Fibroblast of lung (primary cell): Measurements from ENCODE around the gene COL4A1. TPM values are rescaled to one million over a fixed set of nuclear protein-coding genes. Genes with fewer than 3 reads are reported as not detected.
A peak's percentile ranks its signal among the peaks of the same experiment; 100 is the strongest.

Experiments used
- DNase-seq, 2 donors: peaks; one replicate each; pipeline versions ENCODE4 v3.0.0 to v3.0.0-alpha.2; 2010; ENCODE audit warnings: low read depth in 2 of 2
- H2AFZ ChIP-seq: 2 replicates; pipeline ENCODE4 v1.5.1; 2012; ENCODE audit warnings: low read length, control low read depth, inconsistent platforms
- H3K27ac ChIP-seq: 2 replicates; pipeline ENCODE4 v1.5.1; 2011; ENCODE audit warnings: low read length, control low read depth; ENCODE audit not compliant: insufficient read depth
- H3K27me3 ChIP-seq: 2 replicates; pipeline ENCODE4 v1.5.1; 2011; ENCODE audit warnings: mild to moderate bottlenecking, low read length; ENCODE audit not compliant: control insufficient read depth, insufficient read depth
- H3K36me3 ChIP-seq: 2 replicates; pipeline ENCODE4 v1.5.1; 2011; ENCODE audit warnings: low read length; ENCODE audit not compliant: control insufficient read depth, insufficient read depth
- H3K4me1 ChIP-seq: 2 replicates; pipeline ENCODE4 v1.5.1; 2011; ENCODE audit warnings: low read length; ENCODE audit not compliant: control insufficient read depth, insufficient read depth; ENCODE audit errors: extremely low read depth
- H3K4me2 ChIP-seq: 2 replicates; pipeline ENCODE4 v1.5.1; 2011; ENCODE audit warnings: low read length, control low read depth; ENCODE audit not compliant: insufficient read depth; ENCODE audit errors: extremely low read depth
- H3K4me3 ChIP-seq, 4 experiments: fragments of 200-600 bp in 1 of 4; sonication (generic) in 1 of 4; replicated peaks in 1 of 4; 2 replicates each; pipeline ENCODE4 v1.5.1; 2011 to 2016; ENCODE audit warnings: low read length in 4 of 4, low read depth in 3 of 4, mild to moderate bottlenecking in 3 of 4, control low read depth in 2 of 4, inconsistent platforms in 1 of 4, mixed read lengths in 1 of 4; ENCODE audit not compliant: insufficient read depth in 1 of 4; ENCODE audit errors: control extremely low read depth in 1 of 4
- H3K79me2 ChIP-seq: 2 replicates; pipeline ENCODE4 v1.5.1; 2012; ENCODE audit warnings: mild to moderate bottlenecking, low read length, inconsistent platforms; ENCODE audit not compliant: control insufficient read depth, insufficient read depth
- H3K9ac ChIP-seq: 2 replicates; pipeline ENCODE4 v1.5.1; 2011; ENCODE audit warnings: mild to moderate bottlenecking, low read length, control low read depth; ENCODE audit not compliant: insufficient read depth
- H3K9me3 ChIP-seq: 2 replicates; pipeline ENCODE4 v1.5.1; 2012; ENCODE audit warnings: low read depth, low read length; ENCODE audit not compliant: control insufficient read depth, insufficient read depth
- H4K20me1 ChIP-seq: 2 replicates; pipeline ENCODE4 v1.5.1; 2011; ENCODE audit warnings: low read length; ENCODE audit not compliant: control insufficient read depth, insufficient read depth; ENCODE audit errors: extremely low read depth
- EZH2 ChIP-seq: IDR thresholded peaks from 2 replicates; pipeline ENCODE4 v1.5.1; 2012; ENCODE audit warnings: low read length, control low read depth, mild to moderate bottlenecking; ENCODE audit errors: missing control alignments
- polyA plus RNA-seq, 2 donors: library from polyadenylated mRNA; depleted of rRNA in 1 of 2; stranded (reverse) in 1 of 2; unstranded in 1 of 2; fragments of >200 nt; gene quantifications; 2 replicates each; pipeline ENCODE4 v1.2.1, GENCODE V29; 2011 to 2012; ENCODE audit warnings: missing spikeins in 1 of 2
- total RNA-seq: library from RNA; depleted of rRNA; stranded (reverse); fragments of >200 nt; gene quantifications from 2 replicates; pipeline ENCODE4 v1.2.1, GENCODE V29; 2014
- TF ChIP-seq, protein P1 (sequence below), 2 donors: IDR thresholded peaks in 1 of 2; conservative IDR thresholded peaks in 1 of 2; 1 replicate in 1 of 2; 2 replicates in 1 of 2; pipeline ENCODE4 v1.5.1; 2011 to 2012; ENCODE audit warnings: low read length in 2 of 2, control low read depth in 1 of 2, inconsistent platforms in 1 of 2, low read depth in 1 of 2, mild to moderate bottlenecking in 1 of 2

Gene COL4A1
- total and polyA plus RNA-seq, 2 donors (not counting 1 experiment from before 2014, with no cell fraction given): 34.0 to 607 TPM

DNA sequence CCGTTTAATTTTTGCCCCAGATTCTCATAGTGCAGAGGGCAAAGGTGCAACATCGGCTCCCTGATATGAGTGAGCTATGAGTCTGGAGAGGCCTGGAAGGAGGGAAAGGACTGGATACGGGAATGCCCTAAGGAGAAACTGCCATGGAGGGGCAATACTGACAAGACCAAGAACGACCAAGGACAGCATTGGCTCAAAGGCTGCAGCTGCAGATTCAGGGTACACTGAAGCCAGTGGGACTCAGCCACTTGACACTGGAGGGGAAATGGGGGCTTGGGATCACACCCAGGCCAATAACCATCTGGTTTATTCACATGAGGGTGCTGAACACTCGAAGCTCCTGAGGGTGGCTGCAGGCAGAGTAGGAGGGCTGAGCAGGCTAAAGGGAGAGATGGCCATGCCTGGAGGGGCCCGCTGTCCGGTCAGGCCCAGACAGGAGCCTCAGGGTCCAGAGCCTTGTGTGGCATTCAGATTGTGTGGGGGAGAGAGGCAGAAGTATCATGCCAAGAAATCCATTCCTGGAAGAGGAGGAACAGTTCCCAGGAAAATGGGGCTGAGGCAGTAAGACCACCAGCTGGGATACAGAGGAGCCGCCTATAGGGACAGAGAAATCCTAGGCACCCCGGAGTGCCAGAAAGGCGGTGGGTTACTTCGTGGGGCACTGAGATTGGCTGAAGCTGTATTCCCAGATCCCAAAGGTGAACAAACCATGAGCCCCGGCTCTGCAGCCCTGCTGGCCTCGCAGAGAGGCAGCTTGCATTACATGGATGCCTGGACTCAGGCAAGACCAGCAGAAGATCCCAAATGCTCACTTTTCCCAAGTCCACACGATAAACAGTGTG lies 20.7 kb downstream of the COL4A1 start:
- Histone ChIP-seq H3K9ac (no peak overlapping the region), H3K4me2 (no peak overlapping the region), H3K9me3 (no peaks in the 10 kb centered on the region), H3K27me3 (no peaks in the 10 kb centered on the region), H4K20me1 (no peaks in the 10 kb centered on the region), H2AFZ (no peak overlapping the region), H3K4me1 (peaks cover 36% of the 10 kb centered on the region), H3K27ac (no peak overlapping the region), H3K79me2 (peaks cover 42% of the 10 kb centered on the region), H3K4me3 (no peak overlapping the region), H3K36me3 (peaks cover 3% of the 10 kb centered on the region)
- DNase-seq: no peak
- TF ChIP-seq, protein P1, sequence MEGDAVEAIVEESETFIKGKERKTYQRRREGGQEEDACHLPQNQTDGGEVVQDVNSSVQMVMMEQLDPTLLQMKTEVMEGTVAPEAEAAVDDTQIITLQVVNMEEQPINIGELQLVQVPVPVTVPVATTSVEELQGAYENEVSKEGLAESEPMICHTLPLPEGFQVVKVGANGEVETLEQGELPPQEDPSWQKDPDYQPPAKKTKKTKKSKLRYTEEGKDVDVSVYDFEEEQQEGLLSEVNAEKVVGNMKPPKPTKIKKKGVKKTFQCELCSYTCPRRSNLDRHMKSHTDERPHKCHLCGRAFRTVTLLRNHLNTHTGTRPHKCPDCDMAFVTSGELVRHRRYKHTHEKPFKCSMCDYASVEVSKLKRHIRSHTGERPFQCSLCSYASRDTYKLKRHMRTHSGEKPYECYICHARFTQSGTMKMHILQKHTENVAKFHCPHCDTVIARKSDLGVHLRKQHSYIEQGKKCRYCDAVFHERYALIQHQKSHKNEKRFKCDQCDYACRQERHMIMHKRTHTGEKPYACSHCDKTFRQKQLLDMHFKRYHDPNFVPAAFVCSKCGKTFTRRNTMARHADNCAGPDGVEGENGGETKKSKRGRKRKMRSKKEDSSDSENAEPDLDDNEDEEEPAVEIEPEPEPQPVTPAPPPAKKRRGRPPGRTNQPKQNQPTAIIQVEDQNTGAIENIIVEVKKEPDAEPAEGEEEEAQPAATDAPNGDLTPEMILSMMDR (conservative IDR thresholded peaks at IDR 0.05 in 1 of 2, IDR thresholded peaks at IDR 0.05 in 1 of 2; ENCODE audit: low read depth in 1 of 2, low read length in 2 of 2): no peak
- no peak for TF ChIP-seq EZH2

DNA sequence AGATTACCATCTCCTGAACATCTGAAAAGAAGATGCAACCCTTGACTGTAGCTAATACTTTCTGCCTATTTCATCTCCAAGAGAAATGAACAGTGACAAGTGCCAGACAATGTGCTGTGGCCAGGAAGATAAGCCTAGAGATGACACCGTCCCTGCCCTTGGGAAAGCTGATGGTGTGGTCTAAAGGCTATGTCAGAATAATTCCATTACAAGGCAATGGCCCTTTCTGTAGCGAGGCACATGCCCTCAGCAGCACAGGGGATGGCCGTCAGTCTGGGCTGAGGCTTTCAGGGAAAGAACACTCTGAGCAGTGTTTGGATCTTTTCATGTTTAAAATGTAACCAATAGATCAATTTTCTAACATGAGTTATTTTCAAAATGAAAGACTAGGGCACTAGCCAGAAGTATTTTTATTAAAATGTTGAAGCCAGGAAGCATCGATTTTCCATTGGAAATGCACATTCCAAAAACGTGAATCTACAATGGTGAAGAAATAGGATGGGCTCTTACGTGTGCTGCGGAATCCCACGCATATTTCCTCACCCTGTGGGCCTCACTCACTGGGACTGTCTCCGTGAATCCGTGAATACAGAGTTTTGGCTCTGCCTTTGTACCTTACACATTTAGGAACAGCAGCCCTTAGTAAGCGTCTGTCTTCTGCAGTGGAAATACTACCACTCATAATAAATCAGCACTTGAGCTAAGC lies 22.0 kb downstream of the COL4A1 start:
- Histone ChIP-seq H3K27me3 (no peaks in the 10 kb centered on the region), H3K9ac (no peak overlapping the region), H3K36me3 (peaks cover 3% of the 10 kb centered on the region), H3K79me2 (peaks cover 43% of the 10 kb centered on the region), H3K4me2 (no peak overlapping the region), H3K9me3 (no peaks in the 10 kb centered on the region), H3K27ac (no peak overlapping the region), H3K4me1 (peaks cover 40% of the 10 kb centered on the region), H4K20me1 (no peaks in the 10 kb centered on the region), H3K4me3 (no peak overlapping the region), H2AFZ (no peak overlapping the region)
- peak in 1 of 2 donors; percentile 46 for DNase-seq
- TF ChIP-seq, protein P1 (conservative IDR thresholded peaks at IDR 0.05 in 1 of 2, IDR thresholded peaks at IDR 0.05 in 1 of 2; ENCODE audit: low read depth in 1 of 2, low read length in 2 of 2): no peak
- TF ChIP-seq EZH2: no peak

DNA sequence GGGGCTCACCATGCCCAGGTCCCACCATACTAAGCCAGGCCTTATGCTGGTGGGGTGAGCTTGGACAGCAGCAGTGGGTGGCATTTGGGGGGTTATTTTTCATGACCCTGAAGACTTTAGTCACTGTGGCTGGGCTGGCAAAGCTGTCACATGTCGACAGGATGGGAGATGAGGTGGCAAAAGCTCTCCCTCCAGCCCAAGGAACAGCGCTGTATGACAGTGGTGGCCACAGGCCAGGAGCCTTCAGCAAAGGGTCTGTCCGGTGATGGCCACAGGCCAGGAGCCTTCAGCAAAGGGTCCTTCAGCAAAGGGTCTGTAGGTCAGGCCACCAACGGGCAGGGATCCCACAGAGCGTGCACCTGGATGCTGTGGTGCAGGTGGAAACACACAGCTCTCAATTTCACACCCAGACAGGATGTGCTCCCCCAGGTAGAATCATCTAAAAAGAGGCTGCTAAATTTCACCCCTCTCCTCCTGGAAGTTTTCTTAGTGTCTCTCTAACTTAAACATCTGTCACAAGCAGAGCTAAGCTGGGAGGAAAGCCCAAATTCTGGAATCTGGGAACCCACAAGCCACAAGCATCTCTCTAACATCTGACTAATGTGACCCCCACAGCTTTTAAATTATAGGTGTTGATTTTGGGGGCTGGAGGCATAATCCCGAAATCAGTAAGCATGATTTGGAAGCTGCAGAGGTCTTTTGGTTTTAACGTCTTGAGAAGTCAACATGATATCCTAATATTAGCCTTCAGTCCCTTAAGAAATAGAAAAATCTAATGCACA lies 23.0 kb downstream of the COL4A1 start:
- H3K4me2 ChIP-seq: no peak overlapping the region

More for the DNA sequence above, 23.0 kb downstream of the COL4A1 start:
- Histone ChIP-seq H3K79me2 (peaks cover 48% of the 10 kb centered on the region), H2AFZ (no peak overlapping the region), H3K9ac (no peak overlapping the region), H3K9me3 (no peaks in the 10 kb centered on the region), H4K20me1 (no peaks in the 10 kb centered on the region), H3K4me3 (no peak overlapping the region), H3K4me1 (peaks cover 46% of the 10 kb centered on the region), H3K36me3 (peaks cover 3% of the 10 kb centered on the region), H3K27me3 (no peaks in the 10 kb centered on the region), H3K27ac (no peak overlapping the region)
- no peak for TF ChIP-seq EZH2
- TF ChIP-seq, protein P1 (conservative IDR thresholded peaks at IDR 0.05 in 1 of 2, IDR thresholded peaks at IDR 0.05 in 1 of 2; ENCODE audit: low read depth in 1 of 2, low read length in 2 of 2): no peak
- peak; percentile 59 to 86 for DNase-seq
